ENCODE results near the gene DAPK1.
"Not testable (repeated sequence)": the region's sequence is repeated elsewhere in the genome, so short reads cannot be mapped to it uniquely, and the experiment has no call there.

Gene DAPK1

GRCh38 chr9:87718852-87719612, 221.4 kb downstream of the DAPK1 start:
- peak; percentile 60 to 75 (median 62) for DNase-seq

GRCh38 chr9:87720173-87720572, 222.5 kb downstream of the DAPK1 start:
- DNase-seq = no peak

- peak; percentile 89 to 97 (median 96) for DNase-seq
These were observed 224.9 kb downstream of the DAPK1 start for GRCh38 chr9:87722393-87723088.

- DNase-seq = no peak
These were observed 227.8 kb downstream of the DAPK1 start for GRCh38 chr9:87725356-87725899.

- peak; percentile 90 for DNase-seq
These were observed 228.4 kb downstream of the DAPK1 start, which contains the start of gene CTSL for GRCh38 chr9:87725900-87726709. Gene CTSL, plus strand, starts transcription at chr9:87726119. Its CDS starts 1,485 bp downstream, at chr9:87727604.

GRCh38 chr9:87729246-87729645, 231.6 kb downstream of the DAPK1 start:
- DNase-seq = peak; percentile 27 to 54 (median 47)

GRCh38 chr9:87731321-87731720, 233.7 kb downstream of the DAPK1 start:
- DNase-seq = peak in 1 of 3 donors; percentile 33

- no peak for DNase-seq
These were observed 234.7 kb downstream of the DAPK1 start for GRCh38 chr9:87732344-87732743.

- no peak for DNase-seq
These were observed 235.1 kb downstream of the DAPK1 start for GRCh38 chr9:87732756-87733155.

- DNase-seq = no peak
These were observed 235.8 kb downstream of the DAPK1 start for GRCh38 chr9:87733273-87734052.

- peak; percentile 26 to 49 (median 46) for DNase-seq
These were observed 236.4 kb downstream of the DAPK1 start for GRCh38 chr9:87734106-87734505.

GRCh38 chr9:87739546-87739945, 241.9 kb downstream of the DAPK1 start:
- DNase-seq = no peak

- DNase-seq = no peak
These were observed 242.5 kb downstream of the DAPK1 start for GRCh38 chr9:87740209-87740608.

GRCh38 chr9:87741326-87741725, 243.7 kb downstream of the DAPK1 start:
- no peak for DNase-seq

- no peak for DNase-seq
These were observed 244.2 kb downstream of the DAPK1 start for GRCh38 chr9:87741891-87742290.

- peak in 1 of 3 donors; percentile 14 for DNase-seq
These were observed 245.3 kb downstream of the DAPK1 start for GRCh38 chr9:87742813-87743428.

- DNase-seq = not testable (repeated sequence)
These were observed 246.6 kb downstream of the DAPK1 start for GRCh38 chr9:87744247-87744646.

- no peak for DNase-seq
These were observed 248.5 kb downstream of the DAPK1 start for GRCh38 chr9:87746186-87746585.

GRCh38 chr9:87748881-87749280, 251.2 kb downstream of the DAPK1 start:
- no peak for DNase-seq

- no peak for DNase-seq
These were observed 251.8 kb downstream of the DAPK1 start for GRCh38 chr9:87749335-87750035.

- DNase-seq = no peak
These were observed 253.1 kb downstream of the DAPK1 start for GRCh38 chr9:87750726-87751125.
